Activated CD4-positive, alpha-beta T cell treated with anti-CD3 and anti-CD28 coated beads, Interleukin-2, amount 10 ng/mL, durations not matched to agents 24 days and 14 days (primary cell): ENCODE data around the gene ARHGEF38. TPM values are rescaled to one million over a fixed set of nuclear protein-coding genes. Genes with fewer than 3 reads are reported as not detected.
"Not testable (repeated sequence)": the region's sequence is repeated elsewhere in the genome, so short reads cannot be mapped to it uniquely, and the experiment has no call there.

Source experiments
- DNase-seq: peaks from one replicate; pipeline ENCODE4 v3.0.0; 2022
- H3K27ac Mint-ChIP-seq: one replicate; pipeline ENCODE4 v1.8.0; 2022; ENCODE audit warnings: mild to moderate bottlenecking, mixed read lengths
- H3K27me3 Mint-ChIP-seq: one replicate; pipeline ENCODE4 v1.8.0; 2022; ENCODE audit warnings: mixed read lengths
- H3K36me3 Mint-ChIP-seq: one replicate; pipeline ENCODE4 v1.8.0; 2022; ENCODE audit warnings: low read depth, mild to moderate bottlenecking, mixed read lengths
- H3K4me1 Mint-ChIP-seq: one replicate; pipeline ENCODE4 v1.8.0; 2021; ENCODE audit warnings: mixed read lengths
- H3K4me3 Mint-ChIP-seq: one replicate; pipeline ENCODE4 v1.8.0; 2022; ENCODE audit warnings: mild to moderate bottlenecking, moderate library complexity, mixed read lengths
- H3K9me3 Mint-ChIP-seq: one replicate; pipeline ENCODE4 v1.8.0; 2021; ENCODE audit warnings: mixed read lengths
- intact Hi-C: fragments of 100-400 bp; cut with micrococcal nuclease; formaldehyde crosslinking; loops from one replicate; pipeline ENCODE4 v1.15.1; 2023
- total RNA-seq: library from RNA; stranded (reverse); gene quantifications from 2 replicates; pipeline ENCODE4 v1.2.3, GENCODE V29; 2022

Gene ARHGEF38
- total RNA-seq, 1 donor from 2014 or later: not detected

DNA sequence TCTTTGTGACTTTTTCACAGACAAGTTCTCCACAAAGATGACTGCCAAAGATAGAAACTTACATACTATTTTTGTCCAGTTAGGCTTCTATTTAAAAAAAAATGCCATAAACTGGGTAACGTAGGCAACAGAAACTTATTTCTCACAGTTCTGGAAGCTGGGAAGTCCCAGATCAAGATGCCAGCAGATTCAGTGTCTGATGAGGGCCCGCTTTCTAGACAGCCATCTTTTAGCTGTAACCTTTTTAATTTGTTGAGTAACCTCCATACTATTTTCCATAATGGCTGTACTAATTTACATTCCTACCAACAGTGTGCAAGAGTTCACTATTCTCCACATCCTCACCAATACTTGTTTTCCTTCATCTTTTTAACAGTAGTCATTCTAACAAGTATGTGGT lies 55.5 kb downstream of the ARHGEF38 start:
- H3K27me3 Mint-ChIP-seq: peaks cover 5% of the 10 kb centered on the region
- DNase-seq: no peak
- intact Hi-C loops: no loop called here
- no peaks in the 10 kb centered on the region for H3K4me1 Mint-ChIP-seq
- H3K27ac Mint-ChIP-seq: no peak overlapping the region
- no peaks in the 10 kb centered on the region for H3K36me3 Mint-ChIP-seq
- H3K9me3 Mint-ChIP-seq: no peaks in the 10 kb centered on the region
- H3K4me3 Mint-ChIP-seq: no peak overlapping the region

DNA sequence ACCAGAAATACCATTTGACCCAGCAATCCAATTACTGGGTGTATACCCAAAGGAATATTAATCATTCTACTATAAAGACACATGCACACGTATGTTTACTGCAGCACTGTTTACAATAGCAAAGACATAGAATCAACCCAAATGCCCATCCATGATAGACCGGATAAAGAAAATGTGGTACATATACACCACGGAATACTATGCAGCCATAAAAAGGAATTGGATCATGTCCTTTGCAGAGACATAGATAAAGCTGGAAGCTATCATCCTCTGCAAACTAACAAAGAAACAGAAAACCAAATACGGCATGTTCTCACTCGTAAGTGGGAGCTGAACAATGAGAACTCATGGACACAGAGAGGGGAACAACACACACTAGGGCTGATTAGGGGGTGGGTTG lies 57.4 kb downstream of the ARHGEF38 start:
- H3K36me3 Mint-ChIP-seq, intact Hi-C loops, H3K27ac Mint-ChIP-seq: not testable (repeated sequence)

DNA sequence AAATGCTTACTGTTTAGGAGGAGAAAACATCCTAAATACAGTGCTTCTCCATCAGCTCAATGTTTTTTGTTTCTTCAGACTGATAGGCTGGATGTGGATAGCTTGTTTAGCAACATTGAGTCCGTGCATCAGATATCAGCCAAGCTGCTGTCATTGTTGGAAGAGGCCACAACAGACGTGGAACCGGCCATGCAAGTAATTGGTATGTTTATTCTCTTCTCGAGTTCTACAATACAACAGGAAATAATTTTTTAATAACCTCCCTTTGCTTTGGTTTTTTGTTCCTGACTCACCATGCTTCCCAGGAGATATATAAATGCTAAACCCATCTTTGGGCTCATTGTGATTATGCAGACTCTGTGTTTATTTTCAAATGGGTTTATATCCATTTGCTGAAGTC lies 60.9 kb downstream of the ARHGEF38 start:
- DNase-seq: no peak
- Mint-ChIP-seq H3K27ac (no peak overlapping the region), H3K27me3 (no peaks in the 10 kb centered on the region), H3K4me1 (no peaks in the 10 kb centered on the region), H3K36me3 (no peaks in the 10 kb centered on the region), H3K4me3 (no peak overlapping the region), H3K9me3 (no peaks in the 10 kb centered on the region)
- intact Hi-C loops: no loop called here

More for the DNA sequence above, 57.4 kb downstream of the ARHGEF38 start:
- H3K9me3 Mint-ChIP-seq, H3K4me3 Mint-ChIP-seq, H3K27me3 Mint-ChIP-seq, H3K4me1 Mint-ChIP-seq, DNase-seq: not testable (repeated sequence)

DNA sequence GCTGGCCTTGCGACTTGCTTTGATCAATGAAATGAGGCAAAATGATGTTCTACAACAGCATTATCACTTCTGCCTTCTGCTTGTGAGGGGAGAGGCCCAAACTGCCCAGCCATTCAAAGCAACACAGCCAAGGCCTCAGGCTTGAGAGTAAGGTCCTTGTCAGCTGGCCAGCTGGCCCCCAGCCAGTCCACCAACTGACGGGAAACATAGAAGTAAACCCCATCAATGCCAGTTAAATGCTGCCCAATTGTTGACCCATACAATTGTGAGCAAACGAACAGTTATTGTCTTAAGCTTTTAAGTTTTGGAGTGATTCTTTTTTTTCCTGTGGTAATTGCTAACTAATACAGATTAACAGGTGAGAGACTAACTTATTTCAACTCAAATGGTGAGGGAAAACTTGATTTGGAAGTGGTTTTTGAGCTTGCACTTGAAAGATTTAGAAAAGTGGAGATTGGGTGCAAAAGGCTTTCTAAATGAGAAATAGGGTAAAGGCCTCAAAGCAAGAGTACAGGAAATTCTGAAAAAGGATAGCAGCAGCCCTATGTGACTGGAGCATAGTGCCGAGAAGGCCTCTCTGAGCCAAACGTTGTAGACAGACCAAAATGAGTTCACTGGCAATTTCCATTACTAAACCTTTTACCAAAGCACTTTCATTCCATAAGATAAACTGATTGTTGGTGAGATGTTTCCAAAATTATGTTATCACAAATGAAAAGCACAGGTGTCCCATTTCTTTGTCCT lies 66.9 kb downstream of the ARHGEF38 start:
- Mint-ChIP-seq H3K4me3 (no peak overlapping the region), H3K36me3 (no peaks in the 10 kb centered on the region), H3K9me3 (no peaks in the 10 kb centered on the region), H3K4me1 (no peaks in the 10 kb centered on the region), H3K27me3 (no peaks in the 10 kb centered on the region), H3K27ac (no peak overlapping the region)
- intact Hi-C loops: no loop called here
- DNase-seq: no peak

DNA sequence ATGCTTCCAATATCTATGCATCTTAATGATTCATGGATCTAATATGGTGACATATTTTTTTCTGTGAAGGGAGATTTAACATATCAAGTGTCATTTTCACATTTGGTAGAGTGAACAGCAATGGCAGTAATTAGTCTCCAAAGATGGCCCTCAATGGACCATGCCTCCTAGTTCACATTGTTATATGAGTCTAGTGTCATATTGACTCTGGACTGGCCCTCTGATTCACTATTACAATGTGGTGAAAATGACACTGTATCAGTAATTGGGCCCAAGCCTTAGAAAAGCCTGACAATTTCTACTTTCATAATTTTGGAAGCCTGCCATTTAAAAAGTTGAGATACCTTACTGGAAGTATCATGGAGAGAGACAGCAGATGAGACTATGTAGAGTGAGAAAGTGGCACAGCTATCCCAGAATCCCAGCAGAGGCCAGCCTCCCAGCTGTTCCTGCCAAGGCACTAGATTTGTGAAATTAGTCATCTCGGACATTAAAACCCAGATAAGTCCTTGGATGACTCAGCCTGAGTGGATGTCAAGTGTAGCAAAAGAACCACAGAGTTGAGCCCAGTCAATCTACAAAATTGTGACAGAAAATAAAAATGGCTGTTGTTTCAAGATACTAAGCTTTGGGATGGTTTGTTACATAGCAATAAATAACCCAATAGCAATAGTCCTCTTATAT lies 68.4 kb downstream of the ARHGEF38 start:
- Mint-ChIP-seq H3K27me3 (no peaks in the 10 kb centered on the region), H3K27ac (no peak overlapping the region), H3K4me3 (no peak overlapping the region), H3K4me1 (no peaks in the 10 kb centered on the region), H3K9me3 (no peaks in the 10 kb centered on the region), H3K36me3 (no peaks in the 10 kb centered on the region)
- intact Hi-C loops: no loop called here
- DNase-seq: no peak

DNA sequence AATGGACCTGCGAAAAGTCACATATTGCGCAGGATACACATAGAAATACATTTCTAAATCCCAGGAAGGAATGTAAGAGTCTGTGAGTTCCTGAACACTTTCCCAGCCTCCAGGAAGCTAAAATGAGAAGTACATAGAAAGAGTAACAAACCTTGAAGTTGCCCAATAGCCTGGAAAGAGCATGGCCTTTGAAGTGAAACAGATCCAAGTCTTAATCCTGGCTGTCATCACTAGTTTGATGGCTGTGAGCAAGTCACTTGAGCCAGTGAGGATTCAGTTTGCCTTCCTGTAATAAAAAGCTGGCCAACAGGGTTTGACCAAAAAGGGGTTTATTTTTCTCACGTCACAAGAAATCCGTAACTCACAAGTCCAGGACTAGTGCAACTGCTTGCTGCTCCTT lies 69.8 kb downstream of the ARHGEF38 start:
- no peak for DNase-seq

DNA sequence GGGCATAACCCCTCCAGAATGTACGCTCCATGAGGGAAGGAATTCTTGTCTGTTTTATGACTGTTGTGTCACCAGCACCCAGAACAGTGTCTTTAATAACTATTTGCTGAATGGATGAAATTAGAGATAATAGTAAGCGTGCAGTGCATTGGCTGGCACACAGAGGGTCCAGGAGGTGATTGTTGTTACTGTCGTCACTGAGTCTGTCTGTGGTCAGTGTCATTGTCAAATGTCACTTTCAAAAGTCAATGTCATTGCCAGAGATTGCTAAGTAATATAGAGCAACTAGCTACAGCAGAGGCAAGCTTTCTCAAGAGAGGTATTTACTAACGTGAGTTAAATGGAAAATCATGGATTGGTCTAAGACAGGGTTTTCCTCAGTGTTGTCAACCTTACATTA lies 70.7 kb downstream of the ARHGEF38 start:
- intact Hi-C loops: no loop called here
- no peaks in the 10 kb centered on the region for H3K4me1 Mint-ChIP-seq
- H3K27ac Mint-ChIP-seq: no peak overlapping the region
- H3K36me3 Mint-ChIP-seq: no peaks in the 10 kb centered on the region
- no peak overlapping the region for H3K4me3 Mint-ChIP-seq
- H3K9me3 Mint-ChIP-seq: no peaks in the 10 kb centered on the region
- DNase-seq: no peak
- peaks cover 3% of the 10 kb centered on the region for H3K27me3 Mint-ChIP-seq

More for the DNA sequence above, 69.8 kb downstream of the ARHGEF38 start:
- Mint-ChIP-seq H3K4me1 (no peaks in the 10 kb centered on the region), H3K36me3 (no peaks in the 10 kb centered on the region), H3K27me3 (peaks cover 3% of the 10 kb centered on the region), H3K27ac (no peak overlapping the region), H3K4me3 (no peak overlapping the region), H3K9me3 (no peaks in the 10 kb centered on the region)
- intact Hi-C loops: no loop called here

DNA sequence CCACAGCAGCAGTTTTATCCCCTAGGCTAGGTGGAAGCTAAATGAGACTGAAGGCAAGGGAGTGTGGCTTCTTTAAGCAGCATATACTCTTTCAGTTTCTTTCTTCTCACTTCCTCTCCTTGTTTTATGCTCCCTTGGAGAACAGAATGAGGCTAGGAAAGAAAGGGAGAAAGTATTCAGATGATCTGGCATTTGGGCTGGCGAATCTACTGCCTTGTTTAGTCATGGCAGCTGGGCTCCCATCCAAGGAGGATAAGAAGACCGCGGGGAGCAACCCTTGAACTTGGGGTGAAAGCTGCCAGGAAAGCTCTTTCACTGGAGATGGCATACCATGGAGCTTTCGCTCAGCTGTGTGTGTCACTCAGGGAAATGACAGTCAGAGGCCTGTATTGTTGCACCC lies 72.1 kb downstream of the ARHGEF38 start:
- no peak overlapping the region for H3K27ac Mint-ChIP-seq
- no peaks in the 10 kb centered on the region for H3K4me1 Mint-ChIP-seq
- H3K36me3 Mint-ChIP-seq: no peaks in the 10 kb centered on the region
- peaks cover 8% of the 10 kb centered on the region for H3K27me3 Mint-ChIP-seq
- DNase-seq: no peak
- no peaks in the 10 kb centered on the region for H3K9me3 Mint-ChIP-seq
- intact Hi-C loops: no loop called here
- H3K4me3 Mint-ChIP-seq: no peak overlapping the region

DNA sequence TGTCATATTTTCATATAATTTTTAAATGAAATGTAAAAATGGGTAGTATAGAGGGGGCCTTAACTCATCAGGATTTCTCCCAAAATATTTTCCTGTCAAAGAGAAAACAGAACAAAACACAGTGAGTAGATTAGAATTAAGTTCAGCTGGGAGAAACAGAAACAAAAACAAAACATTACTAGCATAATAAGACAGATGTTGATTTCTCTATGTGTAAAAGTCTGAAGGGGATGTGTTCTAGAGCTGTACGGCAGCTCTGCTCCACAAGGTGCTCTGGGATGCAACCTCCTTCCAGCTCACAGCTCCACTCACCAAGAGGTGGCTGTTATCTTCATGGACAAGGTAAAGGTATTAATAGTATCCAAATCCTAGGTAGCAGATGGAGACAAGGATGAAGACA lies 72.8 kb downstream of the ARHGEF38 start:
- H3K9me3 Mint-ChIP-seq: no peaks in the 10 kb centered on the region
- no peaks in the 10 kb centered on the region for H3K4me1 Mint-ChIP-seq
- H3K27ac Mint-ChIP-seq: no peak overlapping the region
- intact Hi-C loops: no loop called here
- H3K4me3 Mint-ChIP-seq: no peak overlapping the region
- H3K27me3 Mint-ChIP-seq: peaks cover 8% of the 10 kb centered on the region
- H3K36me3 Mint-ChIP-seq: no peaks in the 10 kb centered on the region
- no peak for DNase-seq

DNA sequence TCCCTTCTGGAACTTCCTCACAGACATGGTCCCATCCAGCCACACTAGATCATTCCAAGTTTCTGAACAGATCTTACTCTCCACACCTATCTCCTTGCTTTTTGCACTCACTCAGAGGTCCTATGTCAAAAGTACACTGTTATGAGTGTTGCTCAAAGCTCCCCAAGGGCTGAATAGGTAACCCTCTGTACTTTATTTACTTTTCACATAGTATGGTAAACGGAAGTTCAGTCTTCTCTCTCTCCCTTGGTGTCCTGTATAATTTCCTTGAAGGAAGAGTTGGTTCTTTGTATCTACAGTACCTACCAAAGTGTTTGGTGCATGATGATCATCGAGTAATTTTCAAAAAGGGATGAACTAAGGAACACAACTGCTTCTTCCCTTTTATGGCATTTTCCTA lies 74.4 kb downstream of the ARHGEF38 start:
- Mint-ChIP-seq H3K9me3 (no peaks in the 10 kb centered on the region), H3K4me3 (no peak overlapping the region), H3K36me3 (no peaks in the 10 kb centered on the region), H3K27me3 (peaks cover 11% of the 10 kb centered on the region), H3K27ac (no peak overlapping the region), H3K4me1 (no peaks in the 10 kb centered on the region)
- no peak for DNase-seq
- intact Hi-C loops: no loop called here

DNA sequence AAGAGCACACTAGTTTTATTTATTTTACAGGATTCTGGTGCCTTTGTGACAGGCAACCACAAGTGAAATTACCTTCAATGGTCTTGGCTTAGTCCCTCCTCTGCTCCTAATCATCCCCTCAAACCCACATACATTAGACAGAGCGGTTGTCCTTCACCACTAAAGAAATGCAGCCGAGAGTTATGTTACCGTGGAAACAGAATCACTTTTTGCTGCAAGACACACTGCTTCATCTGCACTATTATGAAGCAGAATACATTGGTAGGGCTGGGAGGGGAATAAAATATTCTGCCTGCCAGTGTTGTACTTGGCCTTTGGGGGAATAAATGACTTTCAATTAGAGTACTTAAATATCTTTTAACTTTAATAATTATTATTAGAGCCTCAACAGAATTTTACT lies 75.2 kb downstream of the ARHGEF38 start:
- H3K27me3 Mint-ChIP-seq: peaks cover 11% of the 10 kb centered on the region
- H3K9me3 Mint-ChIP-seq: no peaks in the 10 kb centered on the region
- intact Hi-C loops: no loop called here
- no peaks in the 10 kb centered on the region for H3K4me1 Mint-ChIP-seq
- no peak for DNase-seq
- H3K27ac Mint-ChIP-seq: no peak overlapping the region
- no peak overlapping the region for H3K4me3 Mint-ChIP-seq
- no peaks in the 10 kb centered on the region for H3K36me3 Mint-ChIP-seq

DNA sequence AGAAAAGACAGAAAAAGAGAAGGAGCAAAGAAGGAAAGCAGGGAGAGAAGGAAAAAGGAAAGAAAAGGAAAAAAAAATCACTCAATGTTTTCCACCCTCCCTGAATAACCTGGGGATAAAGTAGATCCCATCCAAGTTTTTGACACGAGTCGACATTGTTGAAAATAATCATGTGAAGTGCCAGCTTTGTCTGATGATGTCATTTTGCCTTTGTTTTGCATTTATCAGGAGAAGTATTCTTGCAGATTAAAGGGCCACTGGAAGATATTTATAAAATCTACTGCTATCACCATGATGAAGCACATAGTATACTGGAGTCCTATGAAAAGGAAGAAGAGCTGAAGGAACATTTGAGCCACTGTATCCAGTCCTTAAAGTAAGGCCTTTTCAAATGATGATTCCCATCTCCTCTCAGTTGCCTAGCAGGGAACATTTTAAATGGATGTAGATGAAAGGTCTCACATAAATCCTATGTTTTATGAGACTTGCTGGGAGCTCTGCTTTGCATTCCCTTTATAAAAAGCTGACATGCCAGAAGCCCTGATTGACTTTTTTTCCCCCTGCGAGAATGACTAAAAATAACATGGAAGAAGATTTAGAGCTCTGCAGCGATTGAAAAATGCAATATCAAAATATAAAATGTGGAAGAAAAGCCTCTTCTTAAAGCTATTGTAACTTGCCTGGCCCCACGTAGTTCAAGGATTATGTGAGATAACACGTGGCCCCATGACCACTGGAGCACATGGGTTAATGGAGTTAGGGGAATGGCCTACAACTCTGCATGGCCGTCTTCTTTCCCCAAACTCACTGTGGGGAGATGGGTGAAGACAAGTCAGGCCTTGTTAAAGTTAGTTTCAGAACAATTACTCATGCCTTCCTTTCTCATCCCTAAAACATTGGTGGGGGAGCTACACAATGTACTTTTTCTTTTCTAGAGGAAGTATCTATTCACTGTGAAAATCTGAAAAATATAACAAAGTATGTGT lies 78.5 kb downstream of the ARHGEF38 start:
- no peaks in the 10 kb centered on the region for H3K36me3 Mint-ChIP-seq
- no peak for DNase-seq
- H3K27ac Mint-ChIP-seq: no peak overlapping the region
- H3K4me3 Mint-ChIP-seq: no peak overlapping the region
- intact Hi-C loops: no loop called here
- H3K9me3 Mint-ChIP-seq: no peaks in the 10 kb centered on the region
- peaks cover 16% of the 10 kb centered on the region for H3K27me3 Mint-ChIP-seq
- no peaks in the 10 kb centered on the region for H3K4me1 Mint-ChIP-seq

DNA sequence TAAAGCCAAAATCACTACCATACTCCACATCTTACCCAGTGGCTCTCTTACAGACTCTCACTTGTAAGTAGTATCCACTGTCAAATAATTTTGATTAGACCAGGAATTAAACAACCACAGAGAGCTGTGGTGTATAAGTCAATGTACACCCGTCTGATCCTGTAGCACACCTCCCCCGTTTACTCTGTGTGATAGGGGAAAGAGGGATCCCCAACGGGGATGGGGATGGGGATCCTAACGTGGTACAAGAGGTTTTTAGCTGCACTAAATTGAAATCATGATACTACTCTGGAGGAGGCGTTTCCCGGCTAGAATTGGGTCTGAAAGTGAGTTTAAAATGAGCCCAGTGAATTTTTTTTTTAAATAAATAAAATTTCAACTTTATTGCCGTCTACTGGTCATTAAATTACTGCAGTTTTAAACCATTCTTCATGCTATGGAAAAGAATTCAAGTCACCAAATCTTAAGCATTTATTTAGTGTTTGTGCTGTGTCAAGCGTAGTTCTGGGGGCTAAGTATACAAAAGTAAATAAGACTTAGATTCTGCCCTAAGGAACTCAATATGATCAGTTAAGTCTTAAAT lies 79.5 kb downstream of the ARHGEF38 start:
- Mint-ChIP-seq H3K27ac (no peak overlapping the region), H3K36me3 (no peaks in the 10 kb centered on the region), H3K4me3 (no peak overlapping the region), H3K9me3 (no peaks in the 10 kb centered on the region), H3K27me3 (peaks cover 13% of the 10 kb centered on the region), H3K4me1 (no peaks in the 10 kb centered on the region)
- intact Hi-C loops: no loop called here
- no peak for DNase-seq
